ENCODE measurements around the gene VPS4A. TPM values are rescaled to one million over a fixed set of nuclear protein-coding genes. Genes with fewer than 3 reads are reported as not detected.

Gene VPS4A
- total and polyA plus RNA-seq, 4 donors, result 25.4 to 44.6 (median 29.3) TPM

DNA sequence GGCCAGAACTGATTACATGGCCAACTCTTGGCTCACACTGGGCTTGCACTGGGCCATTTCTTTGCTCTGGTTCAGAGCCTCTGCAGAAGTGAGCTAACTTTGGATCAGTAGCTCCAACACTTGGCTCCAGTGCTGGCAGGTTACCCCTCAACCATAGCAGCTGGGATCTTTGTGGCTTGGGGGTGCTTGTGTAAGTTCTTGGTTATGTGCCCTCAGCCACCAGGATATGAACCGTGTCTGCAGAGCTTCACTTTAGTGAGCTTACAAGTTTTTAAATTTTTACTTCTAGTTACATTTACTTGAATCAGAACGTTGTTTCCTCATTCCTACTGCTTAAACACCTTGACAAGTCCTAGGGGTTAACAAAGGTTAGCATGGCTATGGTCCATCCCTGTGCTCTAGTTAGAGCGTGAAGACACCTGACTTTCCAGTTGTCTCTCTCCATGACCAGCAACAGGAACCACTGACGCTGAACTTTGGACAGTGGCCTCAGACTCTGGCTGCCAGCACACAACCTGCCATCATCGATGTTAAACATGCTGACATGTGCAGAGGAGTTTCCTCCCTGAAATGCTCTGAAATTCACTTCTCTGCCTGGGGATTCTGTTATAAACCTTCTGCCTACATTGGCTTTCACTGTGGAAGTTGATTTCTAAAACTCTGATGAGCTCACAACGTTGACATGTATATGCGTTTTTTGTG lies 15.2 kb downstream of the VPS4A start:
- peaks cover 0 to 8% of the 10 kb centered on the region in 2 donors for H3K36me3 ChIP-seq (ENCODE audit: control insufficient read depth in 1 of 2, insufficient read depth in 2 of 2, low read length in 1 of 2)

DNA sequence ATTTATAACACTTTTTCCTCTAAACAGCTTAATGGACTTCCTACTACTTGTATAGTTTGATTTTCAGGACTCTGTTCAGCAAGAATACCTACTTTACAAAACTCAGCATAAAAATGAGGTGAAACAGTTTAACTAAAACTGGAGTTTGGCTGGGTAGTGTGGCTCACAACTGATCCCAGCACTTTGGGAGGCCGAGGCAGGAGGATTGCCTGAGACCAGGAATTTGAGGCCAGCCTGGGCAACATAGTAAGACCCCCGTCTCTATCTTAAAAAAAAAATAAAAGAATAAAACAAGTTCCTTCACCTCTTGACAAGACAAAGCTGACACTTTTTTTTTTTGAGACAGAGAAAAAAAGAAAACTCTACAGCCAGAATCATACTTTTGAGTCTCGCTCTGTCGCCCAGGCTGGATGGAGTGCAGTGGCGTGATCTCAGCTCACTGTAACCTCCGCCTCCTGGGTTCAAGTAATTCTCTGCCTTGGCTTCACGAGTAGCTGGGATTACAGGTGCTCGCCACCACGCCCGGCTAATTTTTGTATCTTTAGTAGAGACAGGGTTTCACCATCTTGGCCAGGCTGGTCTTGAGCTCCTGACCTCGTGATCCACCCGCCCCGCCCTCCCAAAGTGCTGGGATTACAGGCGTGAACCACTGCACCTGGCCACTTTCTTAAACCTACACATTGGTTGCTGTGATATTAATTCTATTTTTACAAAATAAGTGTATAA lies 16.6 kb downstream of the VPS4A start:
- Histone ChIP-seq H3K4me1 (ENCODE audit: control insufficient read depth in 1 of 2, insufficient read depth in 2 of 2, low read length in 2 of 2) (no peaks in the 10 kb centered on the region), H3K27ac (ENCODE audit: low read depth in 1 of 2, low read length in 2 of 2) (no peak overlapping the region), H3K4me3 (ENCODE audit: low read length in 2 of 2) (no peak overlapping the region), H3K36me3 (ENCODE audit: control insufficient read depth in 1 of 2, insufficient read depth in 2 of 2, low read length in 1 of 2) (peaks cover 0 to 10% of the 10 kb centered on the region in 2 donors), H3K27me3 (ENCODE audit: control insufficient read depth in 1 of 2, insufficient read depth in 2 of 2, low read length in 1 of 2) (no peaks in the 10 kb centered on the region), H3K9me3 (ENCODE audit: control insufficient read depth, low read length) (no peaks in the 10 kb centered on the region)
- WGBS, 2 donors, result 91 to 93% methylated on average over 14 of the region's 14 CpGs
- DNase-seq (peak; percentile 26 to 44), ATAC-seq (ENCODE audit: low FRiP score) (no peak)
- intact Hi-C loops (cut with DNase I), result no loop called here

More for the DNA sequence above, 15.2 kb downstream of the VPS4A start:
- H3K27me3 ChIP-seq (ENCODE audit: control insufficient read depth in 1 of 2, insufficient read depth in 2 of 2, low read length in 1 of 2), result no peaks in the 10 kb centered on the region
- H3K4me3 ChIP-seq (ENCODE audit: low read length in 2 of 2), result no peak overlapping the region
- H3K9me3 ChIP-seq (ENCODE audit: control insufficient read depth, low read length), result no peaks in the 10 kb centered on the region
- intact Hi-C loops (cut with DNase I), result no loop called here
- H3K27ac ChIP-seq (ENCODE audit: low read depth in 1 of 2, low read length in 2 of 2), result no peak overlapping the region
- no peak for DNase-seq
- ATAC-seq (ENCODE audit: low FRiP score), result no peak
- WGBS, 2 donors, result 53% methylated on average over 7 of the region's 7 CpGs
- H3K4me1 ChIP-seq (ENCODE audit: control insufficient read depth in 1 of 2, insufficient read depth in 2 of 2, low read length in 2 of 2), result no peaks in the 10 kb centered on the region

DNA sequence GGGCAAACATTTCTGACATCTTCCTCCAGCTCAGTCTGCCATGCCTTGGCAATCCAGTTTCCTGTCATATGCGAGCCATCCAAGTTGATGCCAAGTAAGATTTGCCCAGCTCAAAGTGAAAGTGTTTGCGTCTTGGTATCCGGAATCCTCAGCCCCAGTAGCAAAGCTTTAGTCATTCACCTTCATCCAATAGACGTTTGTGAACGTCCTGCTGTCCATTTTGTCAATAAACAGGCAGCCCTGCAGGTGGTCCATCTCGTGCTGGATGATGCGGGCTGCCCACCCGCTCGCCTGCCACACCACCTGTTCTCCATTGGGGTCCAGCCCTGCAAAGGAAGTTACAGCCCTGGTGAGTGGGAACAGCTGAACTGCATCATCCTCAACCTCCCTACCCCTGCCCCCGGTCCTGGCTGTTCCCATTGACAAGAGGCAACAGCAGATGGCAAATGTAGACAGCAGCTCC lies 17.7 kb downstream of the VPS4A start:
- Histone ChIP-seq H3K9me3 (ENCODE audit: control insufficient read depth, low read length) (no peaks in the 10 kb centered on the region), H3K27ac (ENCODE audit: low read depth in 1 of 2, low read length in 2 of 2) (no peak overlapping the region), H3K4me1 (ENCODE audit: control insufficient read depth in 1 of 2, insufficient read depth in 2 of 2, low read length in 2 of 2) (no peaks in the 10 kb centered on the region), H3K4me3 (ENCODE audit: low read length in 2 of 2) (no peak overlapping the region), H3K36me3 (ENCODE audit: control insufficient read depth in 1 of 2, insufficient read depth in 2 of 2, low read length in 1 of 2) (peaks cover 2 to 5% of the 10 kb centered on the region in 2 donors), H3K27me3 (ENCODE audit: control insufficient read depth in 1 of 2, insufficient read depth in 2 of 2, low read length in 1 of 2) (no peaks in the 10 kb centered on the region)
- WGBS, 2 donors, result 51 to 53% methylated on average over 10 of the region's 10 CpGs
- peak; percentile 40 to 63 for DNase-seq
- no peak for ATAC-seq (ENCODE audit: low FRiP score)
- intact Hi-C loops (cut with DNase I), result no loop called here

- Histone ChIP-seq H3K4me1 (ENCODE audit: control insufficient read depth in 1 of 2, insufficient read depth in 2 of 2, low read length in 2 of 2) (no peaks in the 10 kb centered on the region), H3K27ac (ENCODE audit: low read depth in 1 of 2, low read length in 2 of 2) (no peak overlapping the region), H3K36me3 (ENCODE audit: control insufficient read depth in 1 of 2, insufficient read depth in 2 of 2, low read length in 1 of 2) (peaks cover 2 to 10% of the 10 kb centered on the region in 2 donors), H3K9me3 (ENCODE audit: control insufficient read depth, low read length) (no peaks in the 10 kb centered on the region), H3K4me3 (ENCODE audit: low read length in 2 of 2) (peak overlapping the region; percentile 65 to 67), H3K27me3 (ENCODE audit: control insufficient read depth in 1 of 2, insufficient read depth in 2 of 2, low read length in 1 of 2) (no peaks in the 10 kb centered on the region)
- WGBS, 2 donors, result 6 to 8% methylated on average over 76 to 77 of the region's 77 CpGs
- intact Hi-C loops (cut with DNase I), result no loop called here
- peak; percentile 41 for ATAC-seq (ENCODE audit: low FRiP score)
- peak; percentile 51 to 82 for DNase-seq
Observed at GRCh38 chr16:69329369-69330285, 18.5 kb downstream of the VPS4A start.

DNA sequence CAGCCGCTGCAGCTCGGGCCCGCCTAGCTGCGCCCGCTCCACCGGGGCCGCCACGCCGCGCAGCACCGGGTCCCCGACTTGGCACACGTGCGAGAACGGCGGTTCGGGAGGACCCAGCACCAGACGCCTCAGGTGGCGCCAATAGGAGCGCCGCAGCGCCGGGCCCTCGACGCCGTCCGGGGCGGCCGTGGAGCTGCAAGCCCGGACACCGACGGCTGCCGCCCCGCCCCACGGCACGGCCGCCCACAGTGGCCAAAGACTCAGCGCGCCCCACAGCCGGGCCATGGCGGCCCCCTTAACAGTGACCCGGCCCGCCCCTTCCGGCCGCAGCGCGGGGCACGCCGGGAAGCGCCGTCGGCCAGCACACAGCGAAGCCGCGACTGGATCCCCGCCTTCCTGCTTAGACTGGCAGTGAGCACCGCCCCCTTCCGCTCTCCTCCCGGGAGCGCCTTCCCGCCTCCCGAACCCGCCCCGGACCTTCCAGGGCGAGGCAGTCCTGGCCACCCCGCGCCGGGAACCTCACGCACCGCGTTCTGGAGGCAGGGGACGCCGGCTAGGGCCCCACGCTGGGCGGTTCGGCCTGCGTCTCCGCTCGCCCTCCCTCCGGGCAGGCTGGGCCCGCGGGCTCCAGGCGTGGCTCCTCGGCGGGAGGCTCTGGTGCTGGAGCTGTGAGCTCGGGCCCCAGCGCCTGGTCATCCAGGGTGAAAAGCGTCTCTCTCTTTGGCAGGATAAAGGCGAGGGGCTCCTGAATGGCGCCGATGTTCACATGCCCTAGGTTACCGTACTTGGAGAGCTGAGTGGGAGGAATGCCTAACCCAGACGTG lies 19.3 kb downstream of the VPS4A start, which contains the start of gene PDF:
PDF (minus strand) TSS at position 303 of the 824 bp plus-strand sequence; CDS start at position 285, 18 bp downstream.
- WGBS, 2 donors, result 0 to 1% methylated on average over 83 to 93 of the region's 93 CpGs
- DNase-seq (peak; percentile 96 to 98), ATAC-seq (ENCODE audit: low FRiP score) (peak; percentile 97)
- Histone ChIP-seq H3K9me3 (ENCODE audit: control insufficient read depth, low read length) (no peaks in the 10 kb centered on the region), H3K27ac (ENCODE audit: low read depth in 1 of 2, low read length in 2 of 2) (peak within 1 kb of the TSS; percentile 83 to 93), H3K36me3 (ENCODE audit: control insufficient read depth in 1 of 2, insufficient read depth in 2 of 2, low read length in 1 of 2) (peaks cover 2 to 11% of the 10 kb centered on the region in 2 donors), H3K27me3 (ENCODE audit: control insufficient read depth in 1 of 2, insufficient read depth in 2 of 2, low read length in 1 of 2) (no peaks in the 10 kb centered on the region), H3K4me1 (ENCODE audit: control insufficient read depth in 1 of 2, insufficient read depth in 2 of 2, low read length in 2 of 2) (no peaks in the 10 kb centered on the region), H3K4me3 (ENCODE audit: low read length in 2 of 2) (peak within 1 kb of the TSS; percentile 65 to 67)
- intact Hi-C loops (cut with DNase I), result no loop called here

DNA sequence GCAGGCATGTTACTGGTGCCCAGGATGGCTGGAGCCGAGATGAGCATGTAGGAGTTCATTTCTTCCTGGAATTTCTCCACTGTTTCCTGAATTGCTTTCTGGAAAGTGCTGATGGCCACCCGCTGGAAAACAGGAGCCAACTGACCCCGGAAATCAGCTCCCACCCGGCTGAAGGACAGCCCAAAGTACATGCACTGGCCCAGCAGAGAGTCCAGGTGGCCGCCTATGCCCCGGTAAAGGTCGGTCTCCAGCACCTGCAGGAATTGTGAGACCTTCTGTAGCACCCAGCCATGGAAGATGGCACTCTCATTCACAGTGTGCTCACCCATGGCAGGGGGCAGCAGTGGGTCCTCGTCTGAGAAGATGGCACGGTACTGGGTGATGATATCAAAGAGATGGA lies 23.5 kb downstream of the VPS4A start:
- H3K36me3 ChIP-seq (ENCODE audit: control insufficient read depth in 1 of 2, insufficient read depth in 2 of 2, low read length in 1 of 2), result peaks cover 2 to 11% of the 10 kb centered on the region in 2 donors
- no peaks in the 10 kb centered on the region for H3K27me3 ChIP-seq (ENCODE audit: control insufficient read depth in 1 of 2, insufficient read depth in 2 of 2, low read length in 1 of 2)
- ATAC-seq (ENCODE audit: low FRiP score) (no peak), DNase-seq (peak in 1 of 2 donors; percentile 19)
- no peak overlapping the region for H3K4me3 ChIP-seq (ENCODE audit: low read length in 2 of 2)
- H3K9me3 ChIP-seq (ENCODE audit: control insufficient read depth, low read length), result no peaks in the 10 kb centered on the region
- intact Hi-C loops (cut with DNase I), result no loop called here
- H3K4me1 ChIP-seq (ENCODE audit: control insufficient read depth in 1 of 2, insufficient read depth in 2 of 2, low read length in 2 of 2), result no peaks in the 10 kb centered on the region
- WGBS, 2 donors, result 91 to 92% methylated on average over 9 of the region's 9 CpGs
- no peak overlapping the region for H3K27ac ChIP-seq (ENCODE audit: low read depth in 1 of 2, low read length in 2 of 2)

- Histone ChIP-seq H3K9me3 (ENCODE audit: control insufficient read depth, low read length) (no peaks in the 10 kb centered on the region), H3K4me1 (ENCODE audit: control insufficient read depth in 1 of 2, insufficient read depth in 2 of 2, low read length in 2 of 2) (no peaks in the 10 kb centered on the region), H3K36me3 (ENCODE audit: control insufficient read depth in 1 of 2, insufficient read depth in 2 of 2, low read length in 1 of 2) (peaks cover 3 to 10% of the 10 kb centered on the region in 2 donors), H3K27me3 (ENCODE audit: control insufficient read depth in 1 of 2, insufficient read depth in 2 of 2, low read length in 1 of 2) (no peaks in the 10 kb centered on the region), H3K4me3 (ENCODE audit: low read length in 2 of 2) (peak overlapping the region; percentile 51 to 65), H3K27ac (ENCODE audit: low read depth in 1 of 2, low read length in 2 of 2) (peak overlapping the region; percentile 20 to 30)
- ATAC-seq (ENCODE audit: low FRiP score) (no peak), DNase-seq (peak; percentile 40 to 60)
- intact Hi-C loops (cut with DNase I), result no loop called here
- WGBS, 2 donors, result 20% methylated on average over 46 of the region's 46 CpGs
Observed at GRCh38 chr16:69338557-69339288, 27.6 kb downstream of the VPS4A start.

Data from aorta (tissue), 5 donors.